Activated CD8-positive, alpha-beta memory T cell treated with anti-CD3 and anti-CD28 coated beads, Interleukin-2, amount 50 U/mL, for 24 hours (primary cell): ENCODE measurements around the gene HDAC9.
"Not testable (repeated sequence)": the region's sequence is repeated elsewhere in the genome, so short reads cannot be mapped to it uniquely, and the experiment has no call there.

ENCODE experiments used
- DNase-seq: peaks from one replicate; pipeline ENCODE4 v3.0.0-alpha.2; 2020; ENCODE audit errors: extremely low read depth

The HDAC9 gene

DNA sequence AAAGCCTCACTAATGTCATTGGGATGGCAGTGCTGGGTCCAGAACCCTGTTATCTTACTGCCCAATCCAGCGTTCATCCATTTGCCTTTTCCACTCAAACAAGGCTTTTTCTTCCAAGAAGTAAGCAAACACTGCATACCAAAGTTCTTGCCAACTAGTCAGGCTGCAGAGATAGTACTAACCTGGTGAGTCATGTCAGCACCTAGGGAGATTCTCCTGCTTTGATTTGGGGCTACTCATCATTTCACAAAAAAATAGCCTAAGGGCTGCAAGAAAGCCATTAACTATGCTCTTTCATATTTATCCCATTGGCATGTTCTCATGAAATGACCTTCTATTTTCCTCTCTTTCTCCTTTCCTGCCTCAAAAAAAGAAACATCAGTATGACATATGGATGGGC lies 479.3 kb downstream of the HDAC9 start:
- DNase-seq = no peak

GRCh38 chr7:18975276-18975675 lies 479.7 kb downstream of the HDAC9 start:
- no peak for DNase-seq

DNA sequence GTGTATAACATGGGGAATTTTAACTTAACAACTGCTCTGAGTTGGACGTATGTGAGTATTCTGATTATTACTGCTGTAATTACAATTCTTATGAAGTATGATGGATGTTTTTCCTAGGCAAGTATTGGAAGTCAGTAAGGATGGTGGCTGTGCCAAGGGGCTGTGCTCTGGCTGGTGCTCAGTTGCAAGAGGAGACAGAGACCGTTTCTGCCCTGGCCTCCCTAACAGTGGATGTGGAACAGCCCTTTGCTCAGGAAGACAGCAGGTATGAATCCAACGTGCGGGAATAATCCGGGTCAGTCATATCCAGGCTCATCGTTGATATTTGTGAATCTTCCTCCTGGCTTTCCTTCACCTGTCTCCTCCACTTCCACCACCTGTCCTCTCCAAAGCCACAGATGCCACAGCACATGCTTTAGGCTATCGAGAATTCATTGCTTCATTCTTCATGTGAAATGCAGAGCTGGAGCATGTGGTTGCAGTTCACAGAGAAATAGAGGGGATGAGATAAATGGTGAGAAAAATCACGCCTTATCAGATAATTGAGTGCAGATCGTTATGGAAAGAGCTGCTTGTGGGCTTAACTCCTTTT lies 480.2 kb downstream of the HDAC9 start:
- no peak for DNase-seq

DNA sequence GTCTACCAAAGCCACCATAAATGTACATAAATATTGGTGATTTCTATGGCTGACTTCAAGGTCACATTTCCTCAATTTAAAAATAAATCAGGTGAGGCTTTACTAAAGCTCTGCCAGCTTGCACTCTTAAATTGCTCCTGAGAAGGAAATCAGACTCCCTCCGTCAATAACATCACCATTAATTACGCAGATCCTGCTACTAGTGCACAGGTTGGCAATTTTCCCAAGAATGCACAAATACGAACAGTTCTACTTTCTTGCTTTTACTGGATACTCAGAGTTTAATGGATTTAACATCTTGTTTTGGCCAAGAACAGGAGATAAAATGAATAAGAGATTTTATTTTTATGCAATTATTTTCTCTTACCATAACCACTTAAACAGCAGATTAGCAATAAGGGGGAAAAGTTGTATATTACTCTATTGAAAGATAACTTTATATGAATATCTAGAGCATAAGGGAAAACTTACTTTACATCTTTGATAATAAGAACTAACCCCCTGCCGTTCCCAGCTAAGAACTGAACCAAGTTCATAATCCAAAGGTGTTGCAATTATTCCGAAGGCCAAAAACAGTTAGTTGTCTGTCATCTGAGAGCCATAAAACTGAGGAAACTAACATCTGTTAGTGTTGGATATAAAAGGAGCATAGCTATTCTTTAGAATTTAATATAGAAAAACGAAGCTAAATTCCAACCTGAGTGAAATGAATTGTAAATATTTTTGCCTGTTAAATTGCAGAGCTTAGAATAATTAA lies 481.3 kb downstream of the HDAC9 start:
- DNase-seq = no peak

- DNase-seq = no peak
Measured at GRCh38 chr7:18978108-18978495, 482.6 kb downstream of the HDAC9 start.

GRCh38 chr7:18990700-18991099 lies 495.2 kb downstream of the HDAC9 start:
- not testable (repeated sequence) for DNase-seq

GRCh38 chr7:18993933-18994668 lies 498.6 kb downstream of the HDAC9 start:
- DNase-seq = no peak

GRCh38 chr7:18995270-18995671 lies 499.7 kb downstream of the HDAC9 start:
- no peak for DNase-seq

- no peak for DNase-seq
Measured at GRCh38 chr7:18995811-18996426, 500.4 kb downstream of the HDAC9 start.

- DNase-seq = no peak
Measured at GRCh38 chr7:18996583-18996982, 501.0 kb downstream of the HDAC9 start.

- no peak for DNase-seq
Measured at GRCh38 chr7:18997477-18998150, 502.1 kb downstream of the HDAC9 start.

DNA sequence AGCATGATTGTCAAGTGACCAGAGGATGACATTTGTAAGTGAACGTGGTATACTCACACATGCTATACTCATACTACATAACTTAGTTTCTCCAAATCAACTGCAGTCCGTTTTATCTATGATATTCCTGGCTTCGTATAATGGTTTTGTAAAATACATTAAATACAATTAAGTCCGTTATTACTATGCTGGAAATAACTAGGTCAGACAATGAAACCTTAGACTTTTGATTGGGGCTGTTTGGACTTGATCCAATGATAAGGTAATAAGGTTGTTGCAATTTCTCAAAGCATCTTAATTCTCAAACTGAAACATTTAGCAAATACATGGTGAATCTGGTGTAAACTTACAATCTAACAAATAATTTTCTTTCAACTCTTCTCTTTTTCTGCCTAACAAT lies 504.9 kb downstream of the HDAC9 start:
- no peak for DNase-seq

- DNase-seq = no peak
Measured at GRCh38 chr7:19001854-19002253, 506.3 kb downstream of the HDAC9 start.

DNA sequence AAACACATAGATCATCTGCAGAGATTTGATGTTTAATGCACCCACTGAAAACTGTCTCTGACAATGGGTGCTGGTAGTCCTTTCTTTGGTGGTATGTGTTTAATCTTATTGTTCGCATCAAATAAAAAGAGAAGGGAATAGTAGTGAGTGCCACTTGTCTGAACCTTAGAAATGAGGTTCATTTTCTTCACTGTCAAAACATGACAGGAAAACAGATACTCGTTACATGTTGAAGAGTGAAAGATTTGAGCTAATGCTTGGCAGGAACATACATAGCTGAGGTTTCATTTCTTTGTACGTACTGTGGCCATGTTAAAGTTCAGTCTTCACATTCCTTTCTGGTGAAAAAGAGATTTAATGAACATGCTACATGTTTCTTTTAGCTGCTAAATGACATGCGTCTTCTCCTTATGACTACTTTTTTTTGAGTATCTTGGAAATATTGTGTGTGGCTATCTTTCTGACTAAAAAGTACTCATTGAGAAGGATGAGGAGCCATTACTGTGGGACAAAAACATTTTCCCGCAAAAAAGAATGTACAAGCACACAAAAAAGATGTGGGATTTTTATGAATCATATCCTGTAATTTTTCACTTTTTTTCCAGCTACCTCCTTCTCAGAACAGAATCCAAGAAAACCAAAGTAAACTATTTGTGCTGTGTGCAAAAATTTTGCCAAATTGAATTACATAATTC lies 513.8 kb downstream of the HDAC9 start:
- no peak for DNase-seq

- no peak for DNase-seq
Measured at GRCh38 chr7:19009936-19010280, 514.4 kb downstream of the HDAC9 start.

DNA sequence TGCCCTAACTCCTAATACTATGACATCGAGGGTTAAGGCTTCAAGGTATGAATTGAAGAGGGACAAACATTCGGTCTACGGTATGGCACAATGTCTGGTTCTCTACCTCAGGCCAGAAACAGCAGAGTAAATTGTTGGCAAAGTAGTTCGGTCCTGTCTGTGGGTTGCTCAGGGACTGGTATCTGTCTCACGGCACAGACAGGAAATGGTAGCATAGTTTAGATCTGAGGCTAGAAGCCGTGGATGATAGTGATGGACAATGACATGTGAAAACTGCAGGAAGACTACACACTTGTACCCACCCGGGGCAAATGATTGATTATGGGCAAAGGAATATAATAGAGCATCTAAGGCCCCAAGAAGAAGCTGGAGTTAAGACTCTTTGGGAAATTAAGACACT lies 515.7 kb downstream of the HDAC9 start:
- DNase-seq = no peak

DNA sequence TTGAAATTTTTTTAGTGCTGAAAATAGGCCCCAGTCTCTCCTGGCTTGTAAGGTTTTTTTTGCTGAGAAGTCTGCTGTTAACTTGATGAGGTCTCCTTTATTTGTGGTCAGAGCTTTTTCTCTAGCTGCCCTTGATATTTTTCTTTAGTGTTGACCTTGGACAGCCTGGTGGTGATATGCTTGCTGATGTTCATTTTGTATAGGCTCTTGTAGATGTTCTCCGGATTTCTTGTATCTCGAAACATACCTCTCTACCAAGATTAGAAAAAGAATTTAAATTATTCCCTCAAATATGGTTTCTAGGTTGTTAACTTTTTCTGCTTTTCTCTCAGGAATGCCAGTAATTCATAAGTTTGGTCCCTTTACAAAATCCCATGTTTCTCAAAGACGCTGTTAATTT lies 519.5 kb downstream of the HDAC9 start:
- DNase-seq = no peak

GRCh38 chr7:19016140-19016539 lies 520.6 kb downstream of the HDAC9 start:
- DNase-seq = no peak

- no peak for DNase-seq
Measured at GRCh38 chr7:19017374-19017773, 521.8 kb downstream of the HDAC9 start.

- no peak for DNase-seq
Measured at GRCh38 chr7:19020062-19020461, 524.5 kb downstream of the HDAC9 start.

DNA sequence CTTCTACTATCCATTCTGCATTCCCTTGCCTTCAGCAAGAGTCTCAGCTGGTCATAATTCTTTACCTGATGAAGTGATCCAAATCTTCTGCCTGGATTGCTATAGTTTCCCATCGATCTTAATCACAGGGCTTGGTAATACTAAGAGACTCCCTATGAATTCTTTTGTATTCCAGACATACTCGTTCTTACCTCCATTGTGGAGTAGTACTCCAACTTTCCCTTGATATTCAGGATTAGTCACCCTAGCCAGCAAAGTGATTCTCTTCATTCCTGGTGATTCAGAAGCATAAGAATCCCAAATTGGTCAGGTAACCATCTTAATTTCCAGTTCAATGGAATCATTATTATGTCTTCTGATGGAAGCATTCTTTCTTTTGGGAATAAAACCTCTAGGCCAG lies 525.2 kb downstream of the HDAC9 start:
- no peak for DNase-seq

DNA sequence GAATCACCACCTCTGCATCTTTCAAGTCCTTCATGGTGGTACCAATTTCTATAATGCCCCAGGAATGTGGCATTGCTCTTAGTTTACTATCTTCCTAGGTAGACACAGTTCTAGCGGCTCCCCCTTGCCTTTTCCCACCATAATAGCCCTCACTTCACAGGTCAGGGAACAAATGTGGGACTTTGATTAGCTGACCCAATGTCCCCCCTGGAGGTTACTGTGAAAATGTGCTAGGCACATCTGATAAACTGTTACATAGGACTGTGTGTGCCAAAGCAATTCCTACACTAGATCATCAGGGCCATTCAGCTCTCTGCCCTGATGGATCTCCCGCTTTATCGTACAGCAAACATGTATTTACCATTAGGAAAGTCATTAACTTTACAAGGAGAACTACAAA lies 527.9 kb downstream of the HDAC9 start:
- DNase-seq = no peak
